ACC112 (cell line): ENCODE results near the gene SPATA13.

Experiments used
- H2AFZ ChIP-seq: fragments of 200-600 bp; sonication (generic); one replicate; pipeline ENCODE4 v1.6.0; 2017; ENCODE audit warnings: antibody characterized with exemption, low read length; ENCODE audit not compliant: unreplicated experiment
- H3K27ac ChIP-seq: fragments of 200-600 bp; sonication (generic); 2 replicates; pipeline ENCODE4 v1.5.1; 2014; ENCODE audit warnings: low read depth, mild to moderate bottlenecking, antibody characterized with exemption, low read length, moderate library complexity
- H3K27me3 ChIP-seq: fragments of 200-600 bp; sonication (generic); 2 replicates; pipeline ENCODE4 v1.6.1; 2014; ENCODE audit warnings: mild to moderate bottlenecking, antibody characterized with exemption, low read length, moderate library complexity, mixed read lengths; ENCODE audit not compliant: insufficient read depth
- H3K36me3 ChIP-seq: fragments of 200-600 bp; sonication (generic); 2 replicates; pipeline ENCODE4 v1.6.1; 2016; ENCODE audit warnings: mild to moderate bottlenecking, antibody characterized with exemption, low read length, moderate library complexity, mixed read lengths; ENCODE audit not compliant: insufficient read depth
- H3K4me1 ChIP-seq: fragments of 200-600 bp; sonication (generic); one replicate; pipeline ENCODE4 v1.6.1; 2016; ENCODE audit warnings: low read length, mixed read lengths; ENCODE audit not compliant: insufficient read depth, unreplicated experiment, control insufficient read depth
- H3K4me3 ChIP-seq: fragments of 200-600 bp; sonication (generic); 2 replicates; pipeline ENCODE4 v1.5.1; 2014; ENCODE audit warnings: mild to moderate bottlenecking, low read depth, low read length
- H3K79me2 ChIP-seq: fragments of 200-600 bp; sonication (generic); one replicate; pipeline ENCODE4 v1.6.0; 2016; ENCODE audit warnings: low read length; ENCODE audit not compliant: control insufficient read depth, unreplicated experiment, insufficient read depth

Gene SPATA13

DNA sequence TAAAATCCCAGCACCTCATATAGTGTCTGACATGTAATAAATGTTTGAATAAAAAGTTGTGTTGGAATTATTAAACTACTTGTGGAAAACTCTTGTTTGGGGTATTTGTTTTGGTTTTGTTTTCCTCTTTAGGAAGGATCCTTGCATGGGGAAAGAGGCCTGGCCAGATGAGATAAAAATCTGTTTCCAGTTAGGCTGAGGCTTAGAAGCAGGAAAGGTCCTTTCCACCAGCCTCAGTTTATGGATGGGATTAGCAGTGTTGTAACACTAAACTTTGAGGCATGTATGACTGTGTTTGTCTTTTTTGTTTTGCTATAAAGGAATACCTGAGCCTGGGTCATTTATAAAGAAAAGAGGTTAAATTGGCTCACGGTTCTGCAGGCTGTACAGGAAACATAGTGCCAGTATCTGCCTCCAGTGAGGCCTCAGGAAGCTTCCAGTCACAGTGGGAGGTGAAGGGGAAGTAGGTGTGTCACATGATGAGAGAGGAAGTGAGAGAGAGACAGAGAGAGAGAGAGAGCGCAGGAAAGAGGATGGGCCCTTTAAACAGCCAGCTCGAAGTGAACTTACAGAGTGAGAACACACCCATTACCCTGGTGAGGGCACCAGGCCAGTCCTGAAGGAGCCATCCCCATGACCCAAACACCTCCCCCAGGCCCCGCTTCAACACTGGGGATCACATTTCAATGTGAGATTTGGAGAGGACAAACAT, 21.6 kb downstream of the SPATA13 start:
- Histone ChIP-seq H3K79me2 (no peaks in the 10 kb centered on the region), H3K27ac (no peak overlapping the region), H3K4me1 (peaks cover 4% of the 10 kb centered on the region), H2AFZ (no peak overlapping the region), H3K27me3 (no peaks in the 10 kb centered on the region), H3K4me3 (no peak overlapping the region), H3K36me3 (no peaks in the 10 kb centered on the region)

- no peak overlapping the region for H3K4me3 ChIP-seq
- H3K4me1 ChIP-seq, result peaks cover 4% of the 10 kb centered on the region
- no peaks in the 10 kb centered on the region for H3K27me3 ChIP-seq
- no peaks in the 10 kb centered on the region for H3K79me2 ChIP-seq
- no peak overlapping the region for H3K27ac ChIP-seq
- H3K36me3 ChIP-seq, result no peaks in the 10 kb centered on the region
- H2AFZ ChIP-seq, result no peak overlapping the region
Measured at GRCh38 chr13:24182703-24183081, 22.2 kb downstream of the SPATA13 start.

- Histone ChIP-seq H2AFZ (no peak overlapping the region), H3K4me3 (no peak overlapping the region), H3K27me3 (no peaks in the 10 kb centered on the region), H3K36me3 (no peaks in the 10 kb centered on the region), H3K4me1 (peaks cover 4% of the 10 kb centered on the region), H3K27ac (no peak overlapping the region), H3K79me2 (no peaks in the 10 kb centered on the region)
Measured at GRCh38 chr13:24183741-24184182, 23.2 kb downstream of the SPATA13 start.

GRCh38 chr13:24184265-24184841, 23.8 kb downstream of the SPATA13 start:
- Histone ChIP-seq H3K27ac (no peak overlapping the region), H3K4me3 (no peak overlapping the region), H2AFZ (no peak overlapping the region), H3K27me3 (no peaks in the 10 kb centered on the region), H3K79me2 (no peaks in the 10 kb centered on the region), H3K36me3 (no peaks in the 10 kb centered on the region), H3K4me1 (peaks cover 4% of the 10 kb centered on the region)

DNA sequence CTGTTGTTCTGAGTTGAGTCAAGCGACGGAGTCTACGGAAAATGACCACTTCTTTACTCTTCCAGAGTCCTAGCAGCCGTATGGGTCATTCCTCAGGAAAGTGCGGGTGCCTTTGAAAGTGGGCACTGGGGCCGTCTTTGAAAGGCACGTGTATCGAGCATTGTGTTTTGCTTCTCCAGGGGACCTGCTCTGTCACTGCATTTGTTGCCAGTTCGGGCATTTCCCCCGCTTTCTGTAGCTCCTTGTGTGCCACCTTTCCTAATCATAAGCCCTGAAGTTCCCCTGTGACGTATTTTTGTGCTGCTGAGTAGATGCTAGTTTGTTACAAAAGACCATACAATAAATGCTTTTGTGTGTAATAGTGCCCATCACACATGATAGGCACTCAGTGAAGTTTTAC, 24.4 kb downstream of the SPATA13 start:
- Histone ChIP-seq H2AFZ (no peak overlapping the region), H3K27me3 (no peaks in the 10 kb centered on the region), H3K27ac (no peak overlapping the region), H3K79me2 (no peaks in the 10 kb centered on the region), H3K4me1 (peaks cover 4% of the 10 kb centered on the region), H3K4me3 (no peak overlapping the region), H3K36me3 (no peaks in the 10 kb centered on the region)

DNA sequence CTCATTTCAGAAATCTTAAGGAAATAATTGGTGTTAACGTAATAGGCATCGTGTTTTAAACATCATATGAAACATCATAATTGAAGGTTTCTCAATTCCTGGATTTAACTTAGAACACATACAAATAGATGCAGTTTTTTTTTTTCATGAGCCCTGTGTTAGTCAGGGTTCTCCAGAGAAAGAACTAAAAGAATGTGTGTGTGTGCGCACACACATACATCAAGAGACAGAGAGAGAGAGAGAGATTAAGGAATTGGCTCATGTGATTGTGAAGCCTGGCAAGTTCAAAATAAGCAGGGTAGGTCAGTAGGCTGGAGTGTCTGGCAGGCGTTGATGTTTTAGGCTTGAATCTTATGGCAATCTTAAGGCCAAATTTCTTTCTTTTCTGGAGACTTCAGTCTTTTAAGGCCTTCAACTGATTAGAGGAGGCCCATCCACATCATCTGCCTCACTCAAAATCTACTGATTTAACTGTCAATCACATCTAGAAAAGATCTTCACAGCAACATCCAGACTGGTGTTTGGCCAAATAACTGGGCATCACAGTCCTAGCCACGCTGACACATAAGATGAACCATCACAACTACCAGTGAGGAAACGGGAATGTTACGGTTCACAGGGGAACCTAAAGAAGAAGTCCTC, 25.2 kb downstream of the SPATA13 start:
- Histone ChIP-seq H3K4me1 (peaks cover 4% of the 10 kb centered on the region), H3K27me3 (no peaks in the 10 kb centered on the region), H2AFZ (no peak overlapping the region), H3K27ac (no peak overlapping the region), H3K79me2 (no peaks in the 10 kb centered on the region), H3K36me3 (no peaks in the 10 kb centered on the region), H3K4me3 (no peak overlapping the region)

- no peaks in the 10 kb centered on the region for H3K4me1 ChIP-seq
- H3K4me3 ChIP-seq, result no peak overlapping the region
- no peaks in the 10 kb centered on the region for H3K36me3 ChIP-seq
- no peaks in the 10 kb centered on the region for H3K79me2 ChIP-seq
- H3K27me3 ChIP-seq, result no peaks in the 10 kb centered on the region
- H3K27ac ChIP-seq, result no peak overlapping the region
- H2AFZ ChIP-seq, result no peak overlapping the region
Measured at GRCh38 chr13:24187185-24187584, 26.7 kb downstream of the SPATA13 start.

DNA sequence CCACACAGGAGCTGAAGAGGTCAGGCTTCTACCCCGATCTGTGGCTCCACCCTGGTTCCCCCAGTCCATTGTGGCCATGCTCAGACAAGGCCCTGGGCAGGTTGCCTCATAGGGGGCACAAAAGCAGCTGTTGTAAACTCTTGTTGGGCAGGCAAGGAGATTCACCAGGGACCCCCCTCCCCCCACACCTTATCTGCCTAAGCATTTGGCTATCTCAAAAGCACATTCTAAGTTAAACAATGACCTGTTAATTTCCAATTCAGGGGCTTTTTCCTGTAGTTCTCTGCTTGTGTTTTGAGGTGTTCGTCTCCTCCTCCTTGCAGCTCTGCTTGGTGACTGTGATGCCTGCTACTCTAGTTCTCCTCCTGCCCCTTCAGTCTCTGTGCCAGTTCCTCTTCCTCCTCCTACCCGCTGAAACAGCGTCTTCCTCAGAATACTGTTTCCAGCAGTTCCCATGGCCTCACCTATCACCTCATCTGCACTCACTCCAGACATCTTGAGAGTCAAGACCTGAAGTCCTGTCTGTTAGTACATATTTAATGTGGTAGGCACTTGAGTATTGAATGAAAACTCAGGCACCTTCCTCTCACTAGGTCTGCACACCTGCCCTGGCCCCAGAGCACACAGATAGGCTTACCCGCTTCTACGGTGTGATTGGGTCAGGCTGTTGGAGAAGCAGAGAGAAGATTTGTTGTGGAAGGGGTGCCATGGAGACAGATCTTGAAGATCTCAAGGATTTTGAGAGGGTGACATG, 31.7 kb downstream of the SPATA13 start:
- H3K36me3 ChIP-seq, result no peaks in the 10 kb centered on the region
- H3K27me3 ChIP-seq, result no peaks in the 10 kb centered on the region
- H3K4me3 ChIP-seq, result no peak overlapping the region
- H3K27ac ChIP-seq, result no peak overlapping the region
- H3K79me2 ChIP-seq, result no peaks in the 10 kb centered on the region
- no peak overlapping the region for H2AFZ ChIP-seq
- no peaks in the 10 kb centered on the region for H3K4me1 ChIP-seq

GRCh38 chr13:24192811-24193162, 32.3 kb downstream of the SPATA13 start:
- no peak overlapping the region for H3K4me3 ChIP-seq
- H3K79me2 ChIP-seq, result no peaks in the 10 kb centered on the region
- H3K36me3 ChIP-seq, result no peaks in the 10 kb centered on the region
- no peak overlapping the region for H3K27ac ChIP-seq
- no peak overlapping the region for H2AFZ ChIP-seq
- H3K4me1 ChIP-seq, result no peaks in the 10 kb centered on the region
- no peaks in the 10 kb centered on the region for H3K27me3 ChIP-seq

DNA sequence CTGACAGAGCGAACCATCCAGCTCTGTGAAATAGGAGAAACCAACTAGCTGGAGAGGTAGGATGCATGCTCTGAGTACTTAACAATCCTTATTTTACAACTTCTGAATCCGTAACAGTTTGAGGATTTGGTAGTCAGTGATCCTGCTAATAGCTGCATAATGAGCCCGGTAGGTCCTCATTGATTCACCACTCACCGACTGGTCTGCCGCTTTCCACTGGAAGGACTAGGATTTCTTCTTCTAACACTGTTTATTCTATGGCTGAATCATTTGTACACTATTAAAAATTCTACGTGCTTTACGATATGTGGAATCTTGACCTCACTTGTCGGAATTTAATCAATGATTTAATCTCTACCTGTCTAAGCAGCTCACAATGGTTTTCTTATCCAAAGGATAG, 33.9 kb downstream of the SPATA13 start:
- no peaks in the 10 kb centered on the region for H3K79me2 ChIP-seq
- no peak overlapping the region for H2AFZ ChIP-seq
- no peaks in the 10 kb centered on the region for H3K27me3 ChIP-seq
- H3K27ac ChIP-seq, result no peak overlapping the region
- H3K4me3 ChIP-seq, result no peak overlapping the region
- H3K4me1 ChIP-seq, result no peaks in the 10 kb centered on the region
- H3K36me3 ChIP-seq, result no peaks in the 10 kb centered on the region
